ENCODE data around the gene CHRNB2.
"Not testable (repeated sequence)": the region's sequence is repeated elsewhere in the genome, so short reads cannot be mapped to it uniquely, and the experiment has no call there.

The CHRNB2 gene

GRCh38 chr1:154567386-154568156 lies at the start of gene CHRNB2:
Gene CHRNB2, plus strand, starts transcription at chr1:154567778. Its CDS starts 267 bp downstream, at chr1:154568045.
- Histone ChIP-seq H3K27ac (ENCODE audit: low read depth in 2 of 2, low read length in 2 of 2) (no peak within 1 kb of the TSS), H3K9me3 (ENCODE audit: control insufficient read depth in 2 of 2, low read length in 2 of 2) (no peaks in the 10 kb centered on the region), H3K27me3 (ENCODE audit: control insufficient read depth in 2 of 2, insufficient read depth in 2 of 2, low read length in 2 of 2) (peaks cover 7 to 12% of the 10 kb centered on the region in 2 donors), H3K4me3 (ENCODE audit: low read length in 2 of 2) (peak within 1 kb of the TSS in 1 of 2 donors; percentile 26), H3K4me1 (ENCODE audit: control insufficient read depth in 2 of 2, insufficient read depth in 2 of 2, low read length in 2 of 2) (peaks cover 2 to 5% of the 10 kb centered on the region in 2 donors), H3K9ac (ENCODE audit: low read depth in 1 of 2, low read length in 2 of 2) (no peak within 1 kb of the TSS), H3K36me3 (ENCODE audit: control insufficient read depth in 2 of 2, insufficient read depth in 2 of 2, low read length in 2 of 2) (no peaks in the 10 kb centered on the region)

GRCh38 chr1:154519591-154519991 lies 48.0 kb upstream of the CHRNB2 start:
- Histone ChIP-seq H3K9ac (ENCODE audit: low read depth in 1 of 2, low read length in 2 of 2) (no peak overlapping the region), H3K36me3 (ENCODE audit: control insufficient read depth in 2 of 2, insufficient read depth in 2 of 2, low read length in 2 of 2) (no peaks in the 10 kb centered on the region), H3K4me1 (ENCODE audit: control insufficient read depth in 2 of 2, insufficient read depth in 2 of 2, low read length in 2 of 2) (no peaks in the 10 kb centered on the region), H3K27me3 (ENCODE audit: control insufficient read depth in 2 of 2, insufficient read depth in 2 of 2, low read length in 2 of 2) (peaks cover 0 to 4% of the 10 kb centered on the region in 2 donors), H3K27ac (ENCODE audit: low read depth in 2 of 2, low read length in 2 of 2) (peak overlapping the region in 1 of 2 donors; percentile 17), H3K4me3 (ENCODE audit: low read length in 2 of 2) (no peak overlapping the region), H3K9me3 (ENCODE audit: control insufficient read depth in 2 of 2, low read length in 2 of 2) (no peaks in the 10 kb centered on the region)

GRCh38 chr1:154520333-154520732 lies 47.2 kb upstream of the CHRNB2 start:
- Histone ChIP-seq H3K36me3 (ENCODE audit: control insufficient read depth in 2 of 2, insufficient read depth in 2 of 2, low read length in 2 of 2) (no peaks in the 10 kb centered on the region), H3K27ac (ENCODE audit: low read depth in 2 of 2, low read length in 2 of 2) (no peak overlapping the region)

GRCh38 chr1:154521695-154522094 lies 45.9 kb upstream of the CHRNB2 start:
- Histone ChIP-seq H3K4me1 (ENCODE audit: control insufficient read depth in 2 of 2, insufficient read depth in 2 of 2, low read length in 2 of 2) (no peaks in the 10 kb centered on the region), H3K36me3 (ENCODE audit: control insufficient read depth in 2 of 2, insufficient read depth in 2 of 2, low read length in 2 of 2) (no peaks in the 10 kb centered on the region), H3K4me3 (ENCODE audit: low read length in 2 of 2) (no peak overlapping the region), H3K27ac (ENCODE audit: low read depth in 2 of 2, low read length in 2 of 2) (no peak overlapping the region), H3K9me3 (ENCODE audit: control insufficient read depth in 2 of 2, low read length in 2 of 2) (no peaks in the 10 kb centered on the region), H3K27me3 (ENCODE audit: control insufficient read depth in 2 of 2, insufficient read depth in 2 of 2, low read length in 2 of 2) (peaks cover 0 to 4% of the 10 kb centered on the region in 2 donors), H3K9ac (ENCODE audit: low read depth in 1 of 2, low read length in 2 of 2) (no peak overlapping the region)

More at GRCh38 chr1:154520333-154520732, 47.2 kb upstream of the CHRNB2 start:
- Histone ChIP-seq H3K9me3 (ENCODE audit: control insufficient read depth in 2 of 2, low read length in 2 of 2) (no peaks in the 10 kb centered on the region), H3K9ac (ENCODE audit: low read depth in 1 of 2, low read length in 2 of 2) (no peak overlapping the region), H3K4me1 (ENCODE audit: control insufficient read depth in 2 of 2, insufficient read depth in 2 of 2, low read length in 2 of 2) (no peaks in the 10 kb centered on the region), H3K4me3 (ENCODE audit: low read length in 2 of 2) (no peak overlapping the region), H3K27me3 (ENCODE audit: control insufficient read depth in 2 of 2, insufficient read depth in 2 of 2, low read length in 2 of 2) (peaks cover 0 to 4% of the 10 kb centered on the region in 2 donors)

- no peak overlapping the region for H3K9ac ChIP-seq (ENCODE audit: low read depth in 1 of 2, low read length in 2 of 2)
- H3K27me3 ChIP-seq (ENCODE audit: control insufficient read depth in 2 of 2, insufficient read depth in 2 of 2, low read length in 2 of 2), result peaks cover 0 to 4% of the 10 kb centered on the region in 2 donors
- no peak overlapping the region for H3K27ac ChIP-seq (ENCODE audit: low read depth in 2 of 2, low read length in 2 of 2)
- H3K36me3 ChIP-seq (ENCODE audit: control insufficient read depth in 2 of 2, insufficient read depth in 2 of 2, low read length in 2 of 2), result no peaks in the 10 kb centered on the region
- no peaks in the 10 kb centered on the region for H3K4me1 ChIP-seq (ENCODE audit: control insufficient read depth in 2 of 2, insufficient read depth in 2 of 2, low read length in 2 of 2)
- H3K4me3 ChIP-seq (ENCODE audit: low read length in 2 of 2), result no peak overlapping the region
- H3K9me3 ChIP-seq (ENCODE audit: control insufficient read depth in 2 of 2, low read length in 2 of 2), result no peaks in the 10 kb centered on the region
These were observed 42.7 kb upstream of the CHRNB2 start for GRCh38 chr1:154524881-154525280.

- Histone ChIP-seq H3K27me3 (ENCODE audit: control insufficient read depth in 2 of 2, insufficient read depth in 2 of 2, low read length in 2 of 2) (peaks cover 0 to 3% of the 10 kb centered on the region in 2 donors), H3K4me1 (ENCODE audit: control insufficient read depth in 2 of 2, insufficient read depth in 2 of 2, low read length in 2 of 2) (no peaks in the 10 kb centered on the region), H3K4me3 (ENCODE audit: low read length in 2 of 2) (no peak overlapping the region), H3K27ac (ENCODE audit: low read depth in 2 of 2, low read length in 2 of 2) (no peak overlapping the region), H3K36me3 (ENCODE audit: control insufficient read depth in 2 of 2, insufficient read depth in 2 of 2, low read length in 2 of 2) (no peaks in the 10 kb centered on the region), H3K9ac (ENCODE audit: low read depth in 1 of 2, low read length in 2 of 2) (no peak overlapping the region), H3K9me3 (ENCODE audit: control insufficient read depth in 2 of 2, low read length in 2 of 2) (no peaks in the 10 kb centered on the region)
These were observed 40.4 kb upstream of the CHRNB2 start for GRCh38 chr1:154527192-154527591.

- Histone ChIP-seq H3K27me3 (ENCODE audit: control insufficient read depth in 2 of 2, insufficient read depth in 2 of 2, low read length in 2 of 2) (no peaks in the 10 kb centered on the region), H3K4me1 (ENCODE audit: control insufficient read depth in 2 of 2, insufficient read depth in 2 of 2, low read length in 2 of 2) (no peaks in the 10 kb centered on the region), H3K4me3 (ENCODE audit: low read length in 2 of 2) (no peak overlapping the region), H3K9me3 (ENCODE audit: control insufficient read depth in 2 of 2, low read length in 2 of 2) (no peaks in the 10 kb centered on the region), H3K36me3 (ENCODE audit: control insufficient read depth in 2 of 2, insufficient read depth in 2 of 2, low read length in 2 of 2) (no peaks in the 10 kb centered on the region), H3K9ac (ENCODE audit: low read depth in 1 of 2, low read length in 2 of 2) (no peak overlapping the region), H3K27ac (ENCODE audit: low read depth in 2 of 2, low read length in 2 of 2) (no peak overlapping the region)
These were observed 38.3 kb upstream of the CHRNB2 start for GRCh38 chr1:154529308-154529707.

GRCh38 chr1:154531950-154532349 lies 35.6 kb upstream of the CHRNB2 start:
- H3K27ac ChIP-seq (ENCODE audit: low read depth in 2 of 2, low read length in 2 of 2); H3K9ac ChIP-seq (ENCODE audit: low read depth in 1 of 2, low read length in 2 of 2); H3K27me3 ChIP-seq (ENCODE audit: control insufficient read depth in 2 of 2, insufficient read depth in 2 of 2, low read length in 2 of 2); H3K36me3 ChIP-seq (ENCODE audit: control insufficient read depth in 2 of 2, insufficient read depth in 2 of 2, low read length in 2 of 2); H3K4me3 ChIP-seq (ENCODE audit: low read length in 2 of 2); H3K9me3 ChIP-seq (ENCODE audit: control insufficient read depth in 2 of 2, low read length in 2 of 2); H3K4me1 ChIP-seq (ENCODE audit: control insufficient read depth in 2 of 2, insufficient read depth in 2 of 2, low read length in 2 of 2): not testable (repeated sequence)

- no peak overlapping the region for H3K9ac ChIP-seq (ENCODE audit: low read depth in 1 of 2, low read length in 2 of 2)
- H3K9me3 ChIP-seq (ENCODE audit: control insufficient read depth in 2 of 2, low read length in 2 of 2), result no peaks in the 10 kb centered on the region
- no peaks in the 10 kb centered on the region for H3K4me1 ChIP-seq (ENCODE audit: control insufficient read depth in 2 of 2, insufficient read depth in 2 of 2, low read length in 2 of 2)
- no peaks in the 10 kb centered on the region for H3K27me3 ChIP-seq (ENCODE audit: control insufficient read depth in 2 of 2, insufficient read depth in 2 of 2, low read length in 2 of 2)
- no peak overlapping the region for H3K27ac ChIP-seq (ENCODE audit: low read depth in 2 of 2, low read length in 2 of 2)
- no peak overlapping the region for H3K4me3 ChIP-seq (ENCODE audit: low read length in 2 of 2)
- H3K36me3 ChIP-seq (ENCODE audit: control insufficient read depth in 2 of 2, insufficient read depth in 2 of 2, low read length in 2 of 2), result no peaks in the 10 kb centered on the region
These were observed 33.4 kb upstream of the CHRNB2 start for GRCh38 chr1:154533952-154534844.

- Histone ChIP-seq H3K36me3 (ENCODE audit: control insufficient read depth in 2 of 2, insufficient read depth in 2 of 2, low read length in 2 of 2) (no peaks in the 10 kb centered on the region), H3K27me3 (ENCODE audit: control insufficient read depth in 2 of 2, insufficient read depth in 2 of 2, low read length in 2 of 2) (no peaks in the 10 kb centered on the region), H3K4me3 (ENCODE audit: low read length in 2 of 2) (no peak overlapping the region), H3K4me1 (ENCODE audit: control insufficient read depth in 2 of 2, insufficient read depth in 2 of 2, low read length in 2 of 2) (no peaks in the 10 kb centered on the region), H3K9me3 (ENCODE audit: control insufficient read depth in 2 of 2, low read length in 2 of 2) (no peaks in the 10 kb centered on the region), H3K27ac (ENCODE audit: low read depth in 2 of 2, low read length in 2 of 2) (no peak overlapping the region), H3K9ac (ENCODE audit: low read depth in 1 of 2, low read length in 2 of 2) (no peak overlapping the region)
These were observed 31.0 kb upstream of the CHRNB2 start for GRCh38 chr1:154536570-154536969.
